Measurements from ENCODE around the gene HSD17B12. TPM values are rescaled to one million over a fixed set of nuclear protein-coding genes. Genes with fewer than 3 reads are reported as not detected.

Gene HSD17B12
- total RNA-seq, 4 donors from 2014 or later: 46.3 to 93.4 (median 60.1) TPM

- Histone ChIP-seq H3K9me3 (no peaks in the 10 kb centered on the region), H3K4me1 (peaks cover 30% of the 10 kb centered on the region), H3K4me3 (no peak overlapping the region), H3K27me3 (no peaks in the 10 kb centered on the region), H3K36me3 (no peaks in the 10 kb centered on the region), H3K27ac (no peak overlapping the region)
- 78% methylated on average over 2 of the region's 2 CpGs for WGBS
- no peak for DNase-seq (ENCODE audit: low spot score in 2 of 2)
- TF ChIP-seq EP300 (IDR thresholded peaks at IDR 0.05) (no peak), POLR2AphosphoS5 (IDR thresholded peaks at IDR 0.05) (no peak)
Observed at GRCh38 chr11:43689167-43689566, 8.6 kb downstream of the HSD17B12 start.

DNA sequence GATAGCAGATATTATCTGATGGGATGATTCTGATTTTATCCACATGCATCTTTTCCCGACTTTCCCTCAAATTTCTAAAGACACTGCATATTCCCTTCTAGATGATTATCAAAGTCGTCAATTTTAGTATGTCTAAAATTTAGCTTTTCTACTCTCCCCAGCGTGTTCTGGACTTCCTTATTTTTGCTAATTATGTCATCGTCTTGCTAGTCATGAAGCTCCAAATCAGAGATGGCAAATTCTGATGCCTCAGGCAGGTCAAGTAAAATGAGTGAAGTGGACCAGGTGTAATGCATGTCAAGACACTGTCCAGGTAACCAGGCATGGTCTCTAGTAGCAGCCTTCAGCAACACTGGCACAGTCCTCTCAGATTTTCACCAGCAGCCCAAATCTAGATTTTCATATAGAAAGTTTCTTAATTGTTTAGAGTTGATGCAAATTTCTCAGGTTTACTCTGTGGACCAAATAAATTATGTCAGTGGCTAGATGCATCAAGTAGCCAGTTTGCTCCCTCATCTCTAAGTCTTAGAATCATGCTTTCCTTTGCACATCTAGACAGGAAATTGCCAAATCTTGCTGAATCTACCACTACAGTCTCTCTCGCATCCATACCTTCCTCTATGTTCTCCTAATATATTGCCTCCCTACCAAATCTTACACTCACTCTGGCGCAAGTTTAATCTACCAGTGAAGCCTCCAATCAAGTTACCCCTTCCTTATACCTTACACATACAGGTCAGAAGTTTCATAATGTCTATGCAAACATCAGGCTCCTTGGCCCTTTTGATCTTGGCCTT lies 10.6 kb downstream of the HSD17B12 start:
- Histone ChIP-seq H3K27me3 (no peaks in the 10 kb centered on the region), H3K4me1 (peaks cover 22% of the 10 kb centered on the region), H3K27ac (no peak overlapping the region), H3K9me3 (no peaks in the 10 kb centered on the region), H3K4me3 (no peak overlapping the region), H3K36me3 (no peaks in the 10 kb centered on the region)
- TF ChIP-seq CTCF (IDR thresholded peaks at IDR 0.05) (no peak), POLR2AphosphoS5 (IDR thresholded peaks at IDR 0.05) (no peak), POLR2A (IDR thresholded peaks at IDR 0.05) (no peak), EP300 (IDR thresholded peaks at IDR 0.05) (no peak)
- DNase-seq (ENCODE audit: low spot score in 2 of 2): no peak
- WGBS: 90% methylated on average over 6 of the region's 6 CpGs

GRCh38 chr11:43691806-43692205 lies 11.3 kb downstream of the HSD17B12 start:
- H3K4me1 ChIP-seq: peaks cover 16% of the 10 kb centered on the region

GRCh38 chr11:43693069-43693468 lies 12.5 kb downstream of the HSD17B12 start:
- no peaks in the 10 kb centered on the region for H3K9me3 ChIP-seq
- no peak for TF ChIP-seq POLR2A (IDR thresholded peaks at IDR 0.05)
- TF ChIP-seq CTCF (IDR thresholded peaks at IDR 0.05): no peak
- TF ChIP-seq EP300 (IDR thresholded peaks at IDR 0.05): no peak
- no peak for TF ChIP-seq POLR2AphosphoS5 (IDR thresholded peaks at IDR 0.05)
- no peak for DNase-seq (ENCODE audit: low spot score in 2 of 2)
- no peak overlapping the region for H3K27ac ChIP-seq
- H3K4me1 ChIP-seq: peaks cover 4% of the 10 kb centered on the region
- H3K27me3 ChIP-seq: no peaks in the 10 kb centered on the region
- WGBS: 77% methylated on average over 2 of the region's 2 CpGs
- H3K36me3 ChIP-seq: no peaks in the 10 kb centered on the region
- H3K4me3 ChIP-seq: no peak overlapping the region

More at GRCh38 chr11:43691806-43692205, 11.3 kb downstream of the HSD17B12 start:
- TF ChIP-seq POLR2AphosphoS5 (IDR thresholded peaks at IDR 0.05) (no peak), EP300 (IDR thresholded peaks at IDR 0.05) (no peak), POLR2A (IDR thresholded peaks at IDR 0.05) (no peak), CTCF (IDR thresholded peaks at IDR 0.05) (no peak)
- H3K9me3 ChIP-seq: no peaks in the 10 kb centered on the region
- H3K27me3 ChIP-seq: no peaks in the 10 kb centered on the region
- 87% methylated on average over 1 of the region's 1 CpG for WGBS
- no peak overlapping the region for H3K4me3 ChIP-seq
- H3K27ac ChIP-seq: no peak overlapping the region
- no peaks in the 10 kb centered on the region for H3K36me3 ChIP-seq
- no peak for DNase-seq (ENCODE audit: low spot score in 2 of 2)

- no peaks in the 10 kb centered on the region for H3K9me3 ChIP-seq
- TF ChIP-seq CTCF (IDR thresholded peaks at IDR 0.05): no peak
- no peak for TF ChIP-seq POLR2AphosphoS5 (IDR thresholded peaks at IDR 0.05)
- no peak for TF ChIP-seq POLR2A (IDR thresholded peaks at IDR 0.05)
- TF ChIP-seq EP300 (IDR thresholded peaks at IDR 0.05): no peak
- no peaks in the 10 kb centered on the region for H3K27me3 ChIP-seq
- 69% methylated on average over 3 of the region's 3 CpGs for WGBS
- H3K27ac ChIP-seq: no peak overlapping the region
- H3K4me1 ChIP-seq: no peaks in the 10 kb centered on the region
- H3K4me3 ChIP-seq: no peak overlapping the region
- DNase-seq (ENCODE audit: low spot score in 2 of 2): no peak
- no peaks in the 10 kb centered on the region for H3K36me3 ChIP-seq
Observed at GRCh38 chr11:43693731-43694130, 13.2 kb downstream of the HSD17B12 start.
